Keratinocyte (primary cell): ENCODE results near the gene KCNG2. TPM values are rescaled to one million over a fixed set of nuclear protein-coding genes. Genes with fewer than 3 reads are reported as not detected.

ENCODE experiments used
- DNase-seq: peaks from one replicate; pipeline ENCODE4 v3.0.0-alpha.2; 2011; ENCODE audit warnings: low read depth, missing footprints, low spot score
- FAIRE-seq: peaks from 2 replicates; lab custom pipeline; 2011; peaks lifted over from hg19 to GRCh38; lab: Jason Lieb, UNC
- H2AFZ ChIP-seq: 2 replicates; pipeline ENCODE4 v1.6.0; 2012; ENCODE audit warnings: low read length, control low read depth, inconsistent platforms; ENCODE audit not compliant: control insufficient read depth
- H3K27ac ChIP-seq: 2 replicates; pipeline ENCODE4 v1.5.1; 2011; ENCODE audit warnings: low read length; ENCODE audit not compliant: control insufficient read depth, insufficient read depth
- H3K27me3 ChIP-seq: 3 replicates; pipeline ENCODE4 v1.6.0; 2011; ENCODE audit warnings: low read length; ENCODE audit not compliant: control insufficient read depth, insufficient read depth; ENCODE audit errors: extremely low read depth
- H3K36me3 ChIP-seq, 2 experiments: 2 replicates in 1 of 2; 3 replicates in 1 of 2; pipeline ENCODE4 v1.5.1; 2011; ENCODE audit warnings: low read length in 2 of 2, mild to moderate bottlenecking in 1 of 2; ENCODE audit not compliant: control insufficient read depth in 2 of 2, insufficient read depth in 2 of 2; ENCODE audit errors: extremely low read depth in 1 of 2
- H3K4me1 ChIP-seq: 3 replicates; pipeline ENCODE4 v1.5.1; 2011; ENCODE audit warnings: low read length; ENCODE audit not compliant: control insufficient read depth, insufficient read depth; ENCODE audit errors: extremely low read depth
- H3K4me2 ChIP-seq: 3 replicates; pipeline ENCODE4 v1.6.0; 2011; ENCODE audit warnings: low read depth, low read length; ENCODE audit not compliant: control insufficient read depth, insufficient read depth; ENCODE audit errors: extremely low read depth
- H3K4me3 ChIP-seq, 3 experiments: fragments of 200-600 bp in 1 of 3; sonication (generic) in 1 of 3; 2 replicates in 2 of 3; 3 replicates in 1 of 3; pipeline ENCODE4 v1.5.1; 2011 to 2016; ENCODE audit warnings: low read length in 3 of 3, mild to moderate bottlenecking in 3 of 3, control low read depth in 2 of 3, inconsistent platforms in 1 of 3, low read depth in 1 of 3, mixed read lengths in 1 of 3, mixed run types in 1 of 3, moderate library complexity in 1 of 3; ENCODE audit not compliant: control insufficient read depth in 2 of 3, insufficient read depth in 2 of 3; ENCODE audit errors: extremely low read depth in 1 of 3
- H3K79me2 ChIP-seq: 2 replicates; pipeline ENCODE4 v1.6.0; 2012; ENCODE audit warnings: low read length; ENCODE audit not compliant: control insufficient read depth, insufficient read depth
- H3K9ac ChIP-seq: 3 replicates; pipeline ENCODE4 v1.6.0; 2011; ENCODE audit warnings: low read length; ENCODE audit not compliant: control insufficient read depth, insufficient read depth; ENCODE audit errors: extremely low read depth
- H3K9me1 ChIP-seq: 3 replicates; pipeline ENCODE4 v1.6.0; 2011; ENCODE audit warnings: low read length; ENCODE audit not compliant: control insufficient read depth, insufficient read depth; ENCODE audit errors: extremely low read depth
- H3K9me3 ChIP-seq: 2 replicates; pipeline ENCODE4 v1.5.1; 2012; ENCODE audit warnings: low read depth, low read length; ENCODE audit not compliant: control insufficient read depth
- H4K20me1 ChIP-seq: 3 replicates; pipeline ENCODE4 v1.6.0; 2011; ENCODE audit warnings: low read length; ENCODE audit not compliant: control insufficient read depth, insufficient read depth; ENCODE audit errors: extremely low read depth
- CTCF ChIP-seq, 3 experiments: IDR thresholded peaks in 1 of 3; conservative IDR thresholded peaks in 1 of 3; optimal IDR thresholded peaks in 1 of 3; 2 replicates in 2 of 3; 3 replicates in 1 of 3; pipeline versions ENCODE3 to v1.5.1; 2011; ENCODE audit warnings: low read length in 3 of 3, mild to moderate bottlenecking in 3 of 3, moderate library complexity in 2 of 3, control low read depth in 1 of 3, inconsistent platforms in 1 of 3; ENCODE audit not compliant: insufficient read depth in 2 of 3; ENCODE audit errors: extremely low read depth in 1 of 3
- EZH2 ChIP-seq: IDR thresholded peaks from one replicate; pipeline ENCODE4 v1.6.1; 2012; ENCODE audit warnings: inconsistent platforms, mild to moderate bottlenecking, low read length, moderate library complexity
- dilution Hi-C: fragments of 300-500 bp; cut with MboI; formaldehyde crosslinking; loops from one replicate; pipeline ENCODE4 v1.7.0; 2020; ENCODE audit warnings: low sequenced_read_pairs; ENCODE audit not compliant: extremely low pct_ligation_motif_present
- polyA plus RNA-seq, 5 experiments: library from polyadenylated mRNA; depleted of rRNA in 3 of 5; stranded (reverse) in 3 of 5; stranded (forward) in 1 of 5; unstranded in 1 of 5; fragments of >200 nt; gene quantifications; 1 replicate in 1 of 5; 2 replicates in 3 of 5; 3 replicates in 1 of 5; pipeline versions ENCODE4 v1.2.1 to v1.2.3, GENCODE V29; 2011 to 2012; ENCODE audit warnings: missing spikeins in 2 of 5, low read depth in 1 of 5, low replicate concordance in 1 of 5

The KCNG2 gene
- polyA plus RNA-seq, 1 donor (not counting 4 experiments of a cell fraction or from before 2014, with no cell fraction given) = not detected

DNA sequence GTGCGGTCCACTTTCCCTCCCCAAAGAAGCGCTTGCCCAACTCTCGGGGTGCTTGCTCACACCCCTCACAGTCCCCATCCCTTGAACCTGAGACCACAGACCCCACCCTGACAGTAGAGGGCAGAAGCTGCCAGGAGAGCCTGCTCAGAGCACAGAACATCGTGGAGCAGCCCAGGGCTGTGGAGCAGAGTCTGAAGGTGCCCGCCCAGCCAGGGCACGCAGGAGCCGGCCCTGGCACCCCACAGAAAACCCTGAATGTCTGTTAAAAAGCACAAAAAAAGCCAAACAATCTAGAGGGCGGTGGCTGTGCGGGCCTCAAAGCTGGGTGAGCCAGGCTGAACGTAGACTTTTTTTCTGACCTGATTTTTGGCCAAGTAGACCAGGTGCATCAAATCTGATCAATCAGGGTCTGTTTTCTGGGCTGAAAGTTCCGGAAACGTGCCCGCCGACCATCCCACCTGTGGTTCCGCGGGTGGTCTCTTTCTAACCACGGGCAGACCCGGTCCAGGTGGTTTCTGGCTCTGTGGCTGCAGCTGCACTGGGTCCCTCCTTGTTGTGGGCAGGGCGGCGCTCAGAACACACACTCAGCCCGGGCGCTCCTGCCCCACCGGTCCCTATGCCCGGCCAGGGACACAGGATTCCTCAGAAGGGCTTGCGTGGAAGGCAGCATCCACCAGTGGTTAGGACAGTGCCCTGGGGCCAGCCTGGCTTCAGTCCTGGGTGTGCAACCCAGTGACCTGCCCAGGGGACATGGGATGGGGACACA is 87.4 kb downstream of the KCNG2 start:
- FAIRE-seq = no peak

GRCh38 chr18:79887181-79888000 is 89.7 kb downstream of the KCNG2 start:
- Histone ChIP-seq H3K36me3 (no peaks in the 10 kb centered on the region), H4K20me1 (no peaks in the 10 kb centered on the region), H3K9me3 (peaks cover 12% of the 10 kb centered on the region), H3K4me2 (no peak overlapping the region), H3K4me1 (no peaks in the 10 kb centered on the region), H3K79me2 (no peaks in the 10 kb centered on the region), H3K9ac (no peak overlapping the region), H2AFZ (no peak overlapping the region), H3K27me3 (no peaks in the 10 kb centered on the region), H3K4me3 (no peak overlapping the region), H3K9me1 (no peaks in the 10 kb centered on the region), H3K27ac (no peak overlapping the region)
- TF ChIP-seq EZH2 (no peak), CTCF (optimal IDR thresholded peaks at IDR 0.05 in 1 of 3, IDR thresholded peaks at IDR 0.05 in 1 of 3, conservative IDR thresholded peaks at IDR 0.05 in 1 of 3; ENCODE audit: extremely low read depth in 1 of 3, insufficient read depth in 2 of 3, low read length in 3 of 3) (no peak)
- dilution Hi-C loops = no loop called here
- DNase-seq (no peak), FAIRE-seq (no peak)

More for the DNA sequence above, 87.4 kb downstream of the KCNG2 start:
- H3K9ac ChIP-seq = no peak overlapping the region
- dilution Hi-C loops = no loop called here
- no peak overlapping the region for H3K27ac ChIP-seq
- H3K9me1 ChIP-seq = no peaks in the 10 kb centered on the region
- no peaks in the 10 kb centered on the region for H3K79me2 ChIP-seq
- H3K27me3 ChIP-seq = no peaks in the 10 kb centered on the region
- DNase-seq = no peak
- H3K36me3 ChIP-seq = no peaks in the 10 kb centered on the region
- no peak for TF ChIP-seq EZH2
- no peak for TF ChIP-seq CTCF (optimal IDR thresholded peaks at IDR 0.05 in 1 of 3, IDR thresholded peaks at IDR 0.05 in 1 of 3, conservative IDR thresholded peaks at IDR 0.05 in 1 of 3; ENCODE audit: extremely low read depth in 1 of 3, insufficient read depth in 2 of 3, low read length in 3 of 3)
- H3K4me1 ChIP-seq = no peaks in the 10 kb centered on the region
- no peak overlapping the region for H3K4me2 ChIP-seq
- no peak overlapping the region for H2AFZ ChIP-seq
- no peak overlapping the region for H3K4me3 ChIP-seq
- H4K20me1 ChIP-seq = no peaks in the 10 kb centered on the region
- peaks cover 6% of the 10 kb centered on the region for H3K9me3 ChIP-seq
